Measurements from ENCODE around the gene FBL. TPM values are rescaled to one million over a fixed set of nuclear protein-coding genes. Genes with fewer than 3 reads are reported as not detected.

FBL gene
- total and polyA plus RNA-seq, 7 donors: 70.3 to 267 (median 142) TPM

DNA sequence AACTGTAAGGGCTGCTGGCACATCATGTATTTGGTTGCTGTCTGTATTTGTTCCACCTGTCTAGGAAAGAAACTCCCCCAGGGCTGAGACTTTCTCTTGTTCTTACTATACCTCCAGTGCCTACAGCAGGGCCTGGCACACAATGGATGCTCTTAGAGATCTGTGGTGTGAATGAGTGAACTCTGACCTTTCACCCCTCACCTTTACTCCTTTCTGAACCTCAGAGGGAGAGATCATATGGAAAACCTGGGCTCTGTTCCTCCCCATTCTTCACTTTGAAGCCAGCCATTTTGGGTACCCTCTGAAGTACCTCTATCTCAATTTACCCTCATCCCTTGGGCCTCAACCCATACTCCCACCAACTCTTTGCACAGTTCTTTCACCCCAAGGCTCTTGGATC is 15.3 kb downstream of the FBL start:
- intact Hi-C loops (cut with DNase I): no loop called here
- peak overlapping the region; percentile 88 for H3K27ac ChIP-seq
- DNase-seq (no peak), ATAC-seq (no peak)
- H3K36me3 ChIP-seq (ENCODE audit: insufficient read depth in 1 of 2, low read depth in 1 of 2): peaks cover 3 to 75% of the 10 kb centered on the region in 2 donors
- H3K27me3 ChIP-seq (ENCODE audit: insufficient read depth in 3 of 3, low read length in 2 of 3): no peaks in the 10 kb centered on the region
- peak overlapping the region; percentile 90 for H3K4me3 ChIP-seq
- TF ChIP-seq, protein P1, sequence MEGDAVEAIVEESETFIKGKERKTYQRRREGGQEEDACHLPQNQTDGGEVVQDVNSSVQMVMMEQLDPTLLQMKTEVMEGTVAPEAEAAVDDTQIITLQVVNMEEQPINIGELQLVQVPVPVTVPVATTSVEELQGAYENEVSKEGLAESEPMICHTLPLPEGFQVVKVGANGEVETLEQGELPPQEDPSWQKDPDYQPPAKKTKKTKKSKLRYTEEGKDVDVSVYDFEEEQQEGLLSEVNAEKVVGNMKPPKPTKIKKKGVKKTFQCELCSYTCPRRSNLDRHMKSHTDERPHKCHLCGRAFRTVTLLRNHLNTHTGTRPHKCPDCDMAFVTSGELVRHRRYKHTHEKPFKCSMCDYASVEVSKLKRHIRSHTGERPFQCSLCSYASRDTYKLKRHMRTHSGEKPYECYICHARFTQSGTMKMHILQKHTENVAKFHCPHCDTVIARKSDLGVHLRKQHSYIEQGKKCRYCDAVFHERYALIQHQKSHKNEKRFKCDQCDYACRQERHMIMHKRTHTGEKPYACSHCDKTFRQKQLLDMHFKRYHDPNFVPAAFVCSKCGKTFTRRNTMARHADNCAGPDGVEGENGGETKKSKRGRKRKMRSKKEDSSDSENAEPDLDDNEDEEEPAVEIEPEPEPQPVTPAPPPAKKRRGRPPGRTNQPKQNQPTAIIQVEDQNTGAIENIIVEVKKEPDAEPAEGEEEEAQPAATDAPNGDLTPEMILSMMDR (IDR thresholded peaks at IDR 0.05): no peak
- peaks cover 33% of the 10 kb centered on the region for H3K4me1 ChIP-seq
- H3K9me3 ChIP-seq: no peaks in the 10 kb centered on the region

GRCh38 chr19:39830406-39830805 is 15.8 kb downstream of the FBL start:
- no peaks in the 10 kb centered on the region for H3K27me3 ChIP-seq (ENCODE audit: insufficient read depth in 3 of 3, low read length in 2 of 3)
- peaks cover 37% of the 10 kb centered on the region for H3K4me1 ChIP-seq
- H3K27ac ChIP-seq: peak overlapping the region; percentile 88
- peaks cover 6 to 75% of the 10 kb centered on the region in 2 donors for H3K36me3 ChIP-seq (ENCODE audit: insufficient read depth in 1 of 2, low read depth in 1 of 2)
- TF ChIP-seq, protein P1 (IDR thresholded peaks at IDR 0.05): no peak
- H3K9me3 ChIP-seq: no peaks in the 10 kb centered on the region
- WGBS, 3 donors: 84 to 90% (median 85%) methylated on average over 18 of the region's 18 CpGs
- intact Hi-C loops (cut with DNase I): no loop called here
- peak overlapping the region; percentile 28 for H3K4me3 ChIP-seq
- DNase-seq (no peak), ATAC-seq (no peak)

DNA sequence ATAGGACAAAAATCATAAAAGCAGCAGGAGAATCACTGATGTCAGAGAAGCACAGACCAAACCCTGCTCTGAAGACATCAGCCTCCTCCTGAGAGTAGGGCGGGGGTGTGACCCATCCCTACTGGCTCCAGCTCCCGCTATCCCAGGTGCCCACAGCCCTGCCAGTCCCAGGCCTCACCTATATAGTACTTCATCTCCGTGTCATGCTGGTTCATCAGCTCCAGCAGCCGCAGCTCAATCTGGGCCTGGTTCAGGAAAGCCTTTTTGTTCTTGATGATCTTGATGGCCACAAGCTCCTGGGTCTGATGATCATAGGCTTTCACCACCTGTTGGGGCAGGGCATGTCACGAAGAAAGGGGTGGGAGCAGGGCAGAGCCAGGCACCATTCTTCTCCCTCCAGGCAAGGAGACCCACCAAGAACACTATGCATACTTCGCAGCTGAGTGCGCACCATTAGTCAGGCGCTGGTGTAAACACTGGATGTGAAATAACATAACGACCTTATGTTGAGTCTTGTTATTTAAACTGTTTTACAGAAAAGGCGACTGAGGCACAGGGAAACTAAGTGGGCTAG is 16.4 kb downstream of the FBL start:
- DNase-seq (no peak), ATAC-seq (no peak)
- intact Hi-C loops (cut with DNase I): no loop called here
- Histone ChIP-seq H3K27me3 (ENCODE audit: insufficient read depth in 3 of 3, low read length in 2 of 3) (no peaks in the 10 kb centered on the region), H3K36me3 (ENCODE audit: insufficient read depth in 1 of 2, low read depth in 1 of 2) (peaks cover 6 to 72% of the 10 kb centered on the region in 2 donors), H3K9me3 (no peaks in the 10 kb centered on the region), H3K4me1 (peaks cover 44% of the 10 kb centered on the region), H3K4me3 (peak overlapping the region; percentile 28), H3K27ac (peak overlapping the region; percentile 88)
- TF ChIP-seq, protein P1 (IDR thresholded peaks at IDR 0.05): no peak
- 78 to 89% (median 80%) methylated on average over 10 of the region's 10 CpGs for WGBS, 3 donors

GRCh38 chr19:39828654-39829032 is 17.5 kb downstream of the FBL start:
- peaks cover 6 to 67% of the 10 kb centered on the region in 2 donors for H3K36me3 ChIP-seq (ENCODE audit: insufficient read depth in 1 of 2, low read depth in 1 of 2)
- TF ChIP-seq, protein P1 (IDR thresholded peaks at IDR 0.05): no peak
- H3K4me3 ChIP-seq: peak overlapping the region; percentile 34
- no peak for ATAC-seq
- H3K9me3 ChIP-seq: no peaks in the 10 kb centered on the region
- H3K4me1 ChIP-seq: peaks cover 39% of the 10 kb centered on the region
- intact Hi-C loops (cut with DNase I): no loop called here
- H3K27me3 ChIP-seq (ENCODE audit: insufficient read depth in 3 of 3, low read length in 2 of 3): no peaks in the 10 kb centered on the region
- DNase-seq: no peak
- peak overlapping the region; percentile 63 for H3K27ac ChIP-seq
- WGBS, 3 donors: 58 to 73% (median 63%) methylated on average over 5 of the region's 5 CpGs
